ENCODE results near the gene SLC40A1. TPM values are rescaled to one million over a fixed set of nuclear protein-coding genes. Genes with fewer than 3 reads are reported as not detected.
A peak's percentile ranks its signal among the peaks of the same experiment; 100 is the strongest.

Gene SLC40A1
- total and polyA plus RNA-seq, 2 of the 13 experiments (the other 11 are each of a cell fraction or from before 2014, with no cell fraction given), result 10.6 to 24.9 TPM

DNA sequence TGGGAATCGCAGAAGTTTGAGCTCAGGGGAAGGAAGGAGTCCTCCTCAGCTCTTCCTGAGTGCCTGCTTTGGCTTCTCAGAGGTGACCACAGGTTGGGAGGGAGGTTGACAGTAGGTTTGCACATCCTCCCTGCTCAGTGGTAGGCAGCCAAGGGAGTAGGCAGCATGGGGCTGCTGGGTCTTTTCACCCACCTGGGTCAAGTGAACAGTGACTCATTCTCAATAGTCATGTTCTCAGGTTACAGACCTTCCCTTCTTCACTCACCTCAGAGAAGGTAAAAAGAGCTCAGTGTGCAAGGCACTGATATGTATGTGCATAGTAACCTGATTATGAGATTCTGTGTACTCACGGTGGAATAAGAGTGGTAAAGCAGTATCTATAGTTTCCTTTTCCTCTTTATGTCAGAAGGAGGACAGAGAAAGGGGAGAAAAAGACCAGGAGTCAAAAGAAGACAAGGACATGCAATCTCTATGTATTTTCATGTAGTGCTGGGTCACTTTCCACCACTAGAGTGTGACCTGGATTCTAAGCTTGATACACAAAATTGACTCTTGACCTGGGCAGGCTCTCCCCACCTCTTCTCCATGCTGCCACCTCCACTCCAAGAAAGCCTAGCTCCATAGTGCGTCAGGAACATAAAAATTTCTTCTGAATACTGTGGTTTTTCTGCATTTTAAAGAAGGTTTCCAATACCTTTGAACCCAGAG is 44.2 kb upstream of the SLC40A1 start:
- in situ Hi-C loops (cut with HindIII; ENCODE audit: extremely low pct_ligation_motif_present, low pct_unique_long_range_greater_than_20kb), result no loop called here
- no peak overlapping the region for H2AFZ ChIP-seq (ENCODE audit: low read length)

DNA sequence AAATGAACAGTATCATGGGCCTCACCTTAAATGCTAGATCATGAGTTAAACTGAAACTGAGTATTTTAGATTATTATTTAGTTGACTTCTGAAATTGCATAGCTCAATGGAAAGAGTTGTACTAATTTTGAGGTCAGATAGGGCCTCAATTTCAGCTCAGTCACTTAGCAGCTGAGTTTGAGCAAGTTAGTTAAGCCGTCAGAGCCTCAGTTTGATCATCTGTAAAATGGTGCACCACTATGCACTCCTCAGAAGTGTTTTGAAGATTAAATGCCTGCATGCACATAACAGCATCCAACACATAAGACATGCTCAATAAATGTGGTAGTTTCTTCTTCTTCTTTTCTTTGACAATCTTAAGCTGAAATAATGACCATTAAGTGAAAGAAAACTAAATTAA is 42.5 kb upstream of the SLC40A1 start:
- in situ Hi-C loops (cut with HindIII; ENCODE audit: extremely low pct_ligation_motif_present, low pct_unique_long_range_greater_than_20kb) (no loop called here), intact Hi-C loops (cut with micrococcal nuclease; ENCODE audit: unreplicated experiment) (no loop called here)
- Histone ChIP-seq H3K27me3 (ENCODE audit: control insufficient read depth in 1 of 2, insufficient read depth in 2 of 2, low read length in 2 of 2) (no peaks in the 10 kb centered on the region), H4K20me1 (ENCODE audit: insufficient read depth, low read length) (no peaks in the 10 kb centered on the region), H3K36me3 (replicated peaks in 1 of 2; ENCODE audit: control insufficient read depth in 1 of 2, insufficient read depth in 2 of 2, low read length in 2 of 2) (no peaks in the 10 kb centered on the region), H3K4me1 (ENCODE audit: insufficient read depth, low read length) (peaks cover 19% of the 10 kb centered on the region), H2AFZ (ENCODE audit: low read length) (no peak overlapping the region), H3K79me2 (ENCODE audit: insufficient read depth, low read length) (no peaks in the 10 kb centered on the region), H3K27ac (ENCODE audit: extremely low read length, insufficient read depth, low read length) (no peak overlapping the region), H3K4me2 (ENCODE audit: low read depth, low read length) (no peak overlapping the region), H3K9me3 (ENCODE audit: low read length) (no peaks in the 10 kb centered on the region), H3K9ac (ENCODE audit: insufficient read depth, low read depth, low read length) (no peak overlapping the region), H3K4me3 (replicated peaks in 1 of 3; ENCODE audit: insufficient read depth in 1 of 3, low read depth in 2 of 3, low read length in 3 of 3) (no peak overlapping the region)
- WGBS (ENCODE audit: low lambda C conversion rate), result 6% methylated on average over 1 of the region's 1 CpG
- FAIRE-seq (no peak), ATAC-seq (no peak), DNase-seq (ENCODE audit: low spot score) (no peak)
- BruUV-seq (replicated peaks), result no TSS peak
- ChIA-PET CTCF (ENCODE audit: low intra/inter-chr PET ratio, low total read pairs) (no interaction called here), POLR2A (no interaction called here)
- TF ChIP-seq ZNF629 (CRISPR knock-in tag; conservative IDR thresholded peaks at IDR 0.05), result peak; percentile 79
- TF ChIP-seq SALL2 (CRISPR knock-in tag; IDR thresholded peaks at IDR 0.05), result no peak
- TF ChIP-seq ZNF644 (CRISPR knock-in tag; IDR thresholded peaks at IDR 0.05; ENCODE audit: low read depth), result no peak

More for the DNA sequence above, 44.2 kb upstream of the SLC40A1 start:
- TF ChIP-seq SIX4 (CRISPR knock-in tag; IDR thresholded peaks at IDR 0.05) (peak; percentile 89), ZKSCAN8 (CRISPR knock-in tag; IDR thresholded peaks at IDR 0.05; ENCODE audit: borderline replicate concordance) (no peak), SIX1 (CRISPR knock-in tag; IDR thresholded peaks at IDR 0.05; ENCODE audit: borderline replicate concordance) (peak; percentile 53; the same call in 1 of the 2 replicates), FOSL2 (CRISPR knock-in tag; IDR thresholded peaks at IDR 0.05) (peak; percentile 85), ZNF775 (CRISPR knock-in tag; IDR thresholded peaks at IDR 0.05; ENCODE audit: borderline replicate concordance) (no peak), SAP130 (CRISPR knock-in tag; IDR thresholded peaks at IDR 0.05; ENCODE audit: low read depth) (0 out of 2 replicates have a peak, but pooled peaks have one; percentile 10)
- no peak overlapping the region for H3K27ac ChIP-seq (ENCODE audit: extremely low read length, insufficient read depth, low read length)
- no peaks in the 10 kb centered on the region for H4K20me1 ChIP-seq (ENCODE audit: insufficient read depth, low read length)
- FAIRE-seq, result no peak
- ChIA-PET CTCF (ENCODE audit: low intra/inter-chr PET ratio, low total read pairs) (interaction anchor here (0.6 kb wide), 1 partner anchor 187 kb away, joined by 6 read pairs; no protein-coding TSS in a partner anchor), POLR2A (interaction anchor here (1.1 to 1.5 kb wide), 3 partner anchors 12 to 102 kb away, joined by 3 to 8 read pairs (median 6); partner anchors contain the start of gene SLC40A1)
- ATAC-seq, result peak; percentile 79
- H3K79me2 ChIP-seq (ENCODE audit: insufficient read depth, low read length), result no peaks in the 10 kb centered on the region
- no peaks in the 10 kb centered on the region for H3K36me3 ChIP-seq (replicated peaks in 1 of 2; ENCODE audit: control insufficient read depth in 1 of 2, insufficient read depth in 2 of 2, low read length in 2 of 2)
- intact Hi-C loops (cut with micrococcal nuclease; ENCODE audit: unreplicated experiment), result loop anchor here (2.0 kb wide), 1 partner anchor 44 kb away; the partner anchor contains the start of gene SLC40A1
- peaks cover 12% of the 10 kb centered on the region for H3K4me1 ChIP-seq (ENCODE audit: insufficient read depth, low read length)
- no TSS peak for BruUV-seq (replicated peaks)
- H3K27me3 ChIP-seq (ENCODE audit: control insufficient read depth in 1 of 2, insufficient read depth in 2 of 2, low read length in 2 of 2), result no peaks in the 10 kb centered on the region
- DNase-seq (ENCODE audit: low spot score), result peak; percentile 23
- H3K9me3 ChIP-seq (ENCODE audit: low read length), result no peaks in the 10 kb centered on the region
- no peak overlapping the region for H3K4me3 ChIP-seq (replicated peaks in 1 of 3; ENCODE audit: insufficient read depth in 1 of 3, low read depth in 2 of 3, low read length in 3 of 3)
- no peak overlapping the region for H3K9ac ChIP-seq (ENCODE audit: insufficient read depth, low read depth, low read length)
- WGBS (ENCODE audit: low lambda C conversion rate), result 16% methylated on average over 3 of the region's 3 CpGs
- H3K4me2 ChIP-seq (ENCODE audit: low read depth, low read length), result no peak overlapping the region
